Endothelial cell of umbilical vein (primary cell): Measurements from ENCODE around the gene SSTR3.

ENCODE experiments used
- CTCF ChIP-seq, 2 donors: IDR thresholded peaks; 1 replicate in 1 of 2; 2 replicates in 1 of 2; pipeline ENCODE4 v1.5.1; 2011; ENCODE audit warnings: low read length in 2 of 2, mild to moderate bottlenecking in 2 of 2, moderate library complexity in 2 of 2, control low read depth in 1 of 2, inconsistent platforms in 1 of 2, low read depth in 1 of 2; ENCODE audit not compliant: insufficient read depth in 1 of 2; ENCODE audit errors: extremely low read depth in 1 of 2
- EZH2 ChIP-seq: IDR thresholded peaks from 2 replicates; pipeline ENCODE4 v1.6.1; 2012; ENCODE audit warnings: borderline replicate concordance, low read depth, mild to moderate bottlenecking, moderate library complexity, low read length, inconsistent platforms; ENCODE audit not compliant: severe bottlenecking

GRCh38 chr22:37230673-37231405, 18.6 kb upstream of the SSTR3 start:
- TF ChIP-seq EZH2 = no peak
- TF ChIP-seq CTCF (IDR thresholded peaks at IDR 0.05; ENCODE audit: extremely low read depth in 1 of 2, insufficient read depth in 1 of 2, low read depth in 1 of 2, low read length in 2 of 2) = no peak
